HG03159 (cell line): ENCODE data around the gene STIM2.
"Not testable (repeated sequence)": the region's sequence is repeated elsewhere in the genome, so short reads cannot be mapped to it uniquely, and the experiment has no call there.

ENCODE experiments used
- ATAC-seq: cut with Tn5 transposase; IDR thresholded peaks from one replicate; pipeline ENCODE4 v1.9.1; 2021; ENCODE audit warnings: mild to moderate bottlenecking, moderate library complexity; ENCODE audit not compliant: unreplicated experiment

Gene STIM2

GRCh38 chr4:26860157-26860921 is at the start of gene STIM2:
Gene STIM2, plus strand, starts transcription at chr4:26860841.
- peak; percentile 60 for ATAC-seq

DNA sequence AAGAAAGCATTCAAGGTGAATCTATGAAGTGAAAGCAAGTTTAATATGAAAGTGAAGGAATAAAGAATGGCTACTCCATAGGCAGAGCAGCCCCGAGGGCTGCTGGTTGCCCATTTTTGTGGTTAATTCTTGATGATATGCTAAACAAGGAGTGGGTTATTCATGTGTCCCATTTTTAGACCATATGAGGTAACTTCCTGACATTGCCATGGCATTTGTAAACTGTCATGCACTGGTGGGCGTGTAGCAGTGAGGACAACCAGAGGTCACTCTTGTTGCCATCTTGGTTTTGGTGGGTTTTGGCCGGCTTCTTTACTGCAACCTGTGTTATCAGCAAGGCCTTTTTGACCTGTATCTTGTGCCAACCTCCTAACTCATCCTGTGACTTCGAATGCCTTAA is 49.1 kb upstream of the STIM2 start:
- not testable (repeated sequence) for ATAC-seq

- no peak for ATAC-seq
Measured at GRCh38 chr4:26812049-26812714, 48.5 kb upstream of the STIM2 start.

DNA sequence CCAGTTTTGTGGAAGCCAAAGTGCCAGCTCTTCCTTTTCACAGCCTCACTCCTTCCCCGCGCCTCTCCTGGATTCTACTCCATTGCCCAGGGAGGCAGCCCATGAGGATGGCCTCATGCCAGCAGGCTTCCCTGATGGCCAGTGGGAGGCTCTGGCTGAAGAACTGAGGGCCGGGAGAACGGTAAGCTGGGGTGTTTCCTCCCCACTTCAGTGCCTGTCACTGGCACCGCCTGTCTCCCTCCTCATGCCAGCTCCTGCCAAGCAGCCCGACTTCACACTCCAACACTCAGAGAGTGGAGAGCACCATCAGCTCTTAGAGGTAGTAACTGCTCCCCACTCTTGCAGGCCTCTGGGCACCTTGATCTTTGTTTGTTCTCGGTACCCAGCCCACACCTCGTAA is 46.9 kb upstream of the STIM2 start:
- no peak for ATAC-seq

DNA sequence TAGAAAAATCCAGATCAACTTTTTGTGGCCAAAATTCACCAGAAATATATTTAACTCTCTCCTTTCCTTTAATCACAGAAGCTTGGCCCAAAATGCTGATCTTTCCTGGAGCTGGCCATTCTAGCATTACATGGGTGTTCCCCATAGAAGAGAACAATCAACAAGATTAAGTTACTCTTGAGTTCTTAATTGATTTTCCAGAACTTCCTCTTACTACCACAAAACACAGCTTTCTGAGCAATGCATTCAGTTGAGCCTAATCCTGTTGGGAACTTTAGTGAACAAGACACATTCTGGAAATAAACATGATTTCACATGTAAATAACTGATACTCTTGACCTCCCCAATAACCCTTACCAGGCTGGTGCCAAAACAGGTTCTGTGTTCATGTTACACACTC is 45.4 kb upstream of the STIM2 start:
- no peak for ATAC-seq

DNA sequence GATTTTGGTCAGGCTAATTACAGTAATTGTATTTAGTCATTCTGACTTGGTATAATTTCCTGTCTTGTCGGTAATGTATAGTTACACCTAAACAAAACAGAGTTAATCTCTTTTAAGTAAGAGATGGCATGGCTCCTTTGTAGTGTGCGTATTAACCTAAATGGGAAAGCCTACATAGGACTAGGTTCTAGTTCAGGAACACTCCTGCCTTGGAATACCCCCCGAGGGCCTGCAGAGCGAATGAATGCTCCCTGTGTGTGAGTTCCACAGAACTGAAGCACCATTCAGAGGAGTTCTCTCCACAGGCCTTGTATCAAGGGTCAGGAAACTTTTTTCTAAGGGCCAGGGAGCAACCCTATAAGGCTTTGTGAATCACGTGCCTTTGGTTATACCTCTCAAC is 44.9 kb upstream of the STIM2 start:
- ATAC-seq: no peak

DNA sequence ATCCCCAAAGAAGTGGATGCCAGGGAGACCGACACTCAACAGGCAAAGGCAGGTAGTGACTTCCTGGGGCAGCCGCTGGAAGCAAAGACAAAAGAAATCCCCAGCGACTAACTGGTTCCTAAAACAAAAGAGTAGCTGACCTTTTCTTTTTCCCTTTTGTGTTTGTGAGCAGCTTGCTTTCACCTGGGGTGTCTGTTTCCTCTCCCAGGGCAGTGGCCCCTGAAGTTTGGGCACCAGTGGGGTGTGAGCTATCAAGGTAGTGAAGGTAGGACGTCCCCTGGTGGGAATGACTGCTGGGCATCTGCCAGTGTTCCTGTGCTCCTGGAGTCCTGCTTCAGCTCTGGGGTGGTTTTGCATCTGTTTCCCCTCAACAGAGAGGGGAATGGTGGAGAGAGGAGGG is 41.6 kb upstream of the STIM2 start:
- ATAC-seq: no peak

DNA sequence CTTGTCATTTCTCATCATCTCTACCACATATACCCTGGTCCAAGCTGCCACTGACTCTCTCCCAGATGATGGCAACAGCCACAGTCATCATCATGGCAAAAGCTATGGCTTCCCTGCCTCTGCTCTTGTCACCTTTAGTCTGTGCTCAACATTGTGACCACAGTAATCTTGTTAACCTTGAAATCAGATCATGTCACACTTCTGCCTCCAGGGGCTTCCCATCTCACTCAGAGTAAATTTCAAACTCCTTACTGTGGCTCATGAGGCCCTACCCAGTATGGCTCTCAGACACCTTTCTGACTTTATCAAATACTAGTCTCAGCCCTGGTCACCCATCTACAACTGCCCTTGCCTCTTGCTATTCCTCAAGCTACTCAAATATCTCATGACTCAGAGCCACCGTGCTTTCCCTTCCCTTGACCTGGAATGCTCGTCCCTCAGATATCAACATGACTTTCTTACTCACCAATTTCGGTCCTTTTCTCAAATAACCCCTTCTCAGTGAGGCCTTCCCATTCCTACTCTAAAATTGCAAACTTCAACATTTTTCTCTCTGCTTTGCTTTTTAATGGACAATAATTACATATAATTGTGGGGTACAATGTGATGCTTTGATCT is 41.1 kb upstream of the STIM2 start:
- peak; percentile 32 for ATAC-seq

DNA sequence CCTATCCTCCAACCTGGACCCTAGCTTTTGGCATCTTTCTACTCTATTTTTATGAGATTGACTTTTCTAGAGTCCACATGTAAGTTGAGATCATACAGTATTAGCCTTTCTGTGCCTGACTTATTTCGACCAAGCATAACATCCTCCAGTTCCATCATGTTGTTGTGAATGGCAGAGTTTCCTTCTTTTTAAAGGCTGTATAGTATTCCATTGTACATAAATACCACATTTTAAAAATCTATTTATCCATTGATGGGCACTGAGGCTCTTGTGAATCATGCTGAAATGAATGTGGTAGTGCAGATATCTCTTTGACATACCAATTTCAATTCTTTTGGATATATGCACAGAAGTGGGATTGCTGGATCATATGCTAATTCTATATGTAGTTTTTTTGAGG is 40.3 kb upstream of the STIM2 start:
- ATAC-seq: no peak

DNA sequence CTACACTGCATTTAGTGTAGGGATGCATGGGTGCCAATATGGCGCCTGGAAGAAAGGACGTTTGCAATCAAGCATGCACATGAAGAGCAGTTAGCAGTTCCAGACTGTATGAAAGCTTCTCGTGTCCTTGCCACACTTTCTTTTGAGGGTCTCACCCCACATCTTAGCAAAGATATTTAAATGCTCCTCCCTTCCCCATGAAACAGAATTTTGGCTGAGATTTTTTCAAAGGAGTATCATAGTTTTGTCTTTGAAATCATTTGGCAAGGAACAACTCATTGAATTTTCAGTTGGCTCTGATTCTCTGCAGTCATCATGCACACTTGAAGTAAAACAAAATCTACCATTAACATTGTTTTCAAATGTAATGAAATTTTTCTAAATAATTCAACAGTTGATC is 39.6 kb upstream of the STIM2 start:
- no peak for ATAC-seq

DNA sequence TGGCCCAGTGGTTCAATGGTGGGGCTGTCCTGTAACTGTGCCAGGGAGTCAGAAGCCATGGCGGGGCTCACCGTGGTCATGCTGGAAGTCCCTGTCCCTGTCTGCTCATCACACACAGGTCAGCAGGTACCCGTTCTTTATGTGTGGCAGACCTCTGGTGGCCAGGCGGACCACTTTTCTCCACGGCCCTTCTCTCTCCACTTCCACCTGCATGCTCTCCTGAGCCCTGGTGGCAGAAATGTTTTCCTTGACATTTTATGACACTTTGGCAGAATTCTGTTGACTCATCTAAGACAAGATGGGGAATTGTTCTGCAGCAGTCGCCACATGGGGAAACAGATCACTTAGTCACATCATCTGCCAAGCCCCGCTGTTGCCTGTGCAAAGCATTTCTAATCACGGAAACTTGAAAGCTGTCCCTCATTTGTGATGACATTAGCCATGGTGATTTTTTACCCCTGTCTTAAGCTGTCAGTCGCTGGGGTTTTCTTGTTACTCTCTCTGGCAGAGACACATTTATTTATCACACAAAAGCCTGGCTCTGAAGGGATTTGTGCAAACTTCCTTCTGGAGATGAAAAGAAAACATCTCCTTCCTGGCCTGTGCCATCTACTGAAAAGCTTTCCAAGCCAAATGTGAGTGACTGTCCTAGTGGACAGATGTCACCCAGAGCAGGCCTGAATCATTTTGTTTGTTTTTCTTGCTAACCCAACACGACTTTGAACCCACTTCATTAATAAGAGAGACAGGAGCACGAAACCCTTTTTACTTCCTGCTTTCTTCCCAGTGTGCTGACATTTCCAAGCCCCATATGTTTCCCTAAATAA is 38.8 kb upstream of the STIM2 start:
- no peak for ATAC-seq

- ATAC-seq: peak; percentile 50
Measured at GRCh38 chr4:26822546-26822945, 38.1 kb upstream of the STIM2 start.

GRCh38 chr4:26822974-26823373 is 37.7 kb upstream of the STIM2 start:
- not testable (repeated sequence) for ATAC-seq

- no peak for ATAC-seq
Measured at GRCh38 chr4:26823583-26823982, 37.1 kb upstream of the STIM2 start.

DNA sequence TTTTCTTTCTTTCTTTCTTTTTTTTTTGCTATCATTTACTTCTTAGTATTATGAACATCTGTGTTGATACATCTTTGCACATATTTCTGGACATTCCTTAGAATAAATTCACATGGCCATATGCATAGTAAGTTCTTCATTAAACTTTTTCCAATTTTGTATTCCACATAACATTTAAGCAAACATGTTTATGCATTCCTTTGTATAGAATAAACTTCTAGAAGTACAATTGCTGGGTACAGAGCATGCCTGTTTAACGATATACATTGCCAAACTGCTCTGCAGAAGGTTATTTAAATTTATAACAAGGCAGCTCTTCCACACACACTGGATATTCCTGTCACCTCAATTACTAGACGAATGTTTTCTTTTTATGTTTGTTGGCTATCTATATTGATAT is 36.0 kb upstream of the STIM2 start:
- ATAC-seq: no peak

DNA sequence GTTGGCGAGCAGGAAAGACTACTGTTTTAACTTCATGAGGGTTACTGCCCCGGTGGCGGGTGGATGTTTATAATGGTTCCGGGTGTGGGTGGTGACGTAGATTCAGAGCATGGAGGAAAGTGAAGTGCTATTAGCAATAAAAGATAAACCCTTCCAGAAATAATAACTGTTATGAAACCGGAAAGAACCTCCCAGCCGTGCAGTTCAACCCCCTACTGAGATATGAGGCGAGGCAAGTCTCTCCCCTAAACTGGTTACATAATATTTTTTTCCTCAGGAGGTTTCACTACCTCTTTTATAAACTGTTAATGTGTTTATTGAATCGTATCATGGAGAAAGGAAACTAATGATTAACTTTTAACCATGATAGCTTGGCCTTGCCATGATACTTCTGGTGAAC is 33.9 kb upstream of the STIM2 start:
- peak; percentile 88 for ATAC-seq

DNA sequence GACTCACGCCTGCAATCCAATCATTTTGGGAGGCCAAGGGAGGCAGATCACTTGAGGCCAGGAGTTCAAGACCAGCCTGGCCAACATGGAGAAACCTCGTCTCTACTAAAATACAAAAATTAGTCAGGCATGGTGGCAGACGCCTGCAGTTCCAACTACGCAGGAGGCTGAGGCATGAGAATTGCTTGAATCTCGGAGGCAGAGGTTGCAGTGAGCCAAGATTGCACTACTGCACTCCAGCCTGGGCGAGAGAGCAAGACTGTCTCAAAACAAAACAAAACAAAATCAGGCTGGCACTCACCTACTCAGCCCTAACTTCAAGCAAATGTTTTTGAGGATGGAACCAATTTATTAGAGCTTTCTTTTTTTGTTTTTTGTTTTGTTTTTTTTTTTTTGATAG is 33.3 kb upstream of the STIM2 start:
- not testable (repeated sequence) for ATAC-seq

DNA sequence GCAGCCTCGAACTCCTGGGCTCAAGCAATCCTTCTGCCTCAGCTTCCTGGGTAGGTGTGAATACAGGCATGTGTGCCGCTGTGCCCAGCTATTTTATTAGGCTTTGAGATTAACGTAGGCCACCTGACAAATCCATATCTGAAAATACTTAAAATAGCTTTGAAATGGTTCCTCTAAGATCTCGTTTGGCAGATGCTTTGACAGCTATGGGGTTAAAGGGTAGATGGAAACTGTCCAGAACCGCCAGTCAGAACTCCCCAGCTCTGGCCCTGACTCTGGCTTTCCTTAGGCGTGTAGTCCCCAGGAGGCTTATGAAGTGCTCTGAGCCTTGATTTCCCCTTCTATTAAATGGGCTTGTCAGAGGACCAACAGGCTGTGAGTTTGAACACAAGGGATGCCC is 32.8 kb upstream of the STIM2 start:
- ATAC-seq: no peak

- no peak for ATAC-seq
Measured at GRCh38 chr4:26829018-26829417, 31.6 kb upstream of the STIM2 start.

DNA sequence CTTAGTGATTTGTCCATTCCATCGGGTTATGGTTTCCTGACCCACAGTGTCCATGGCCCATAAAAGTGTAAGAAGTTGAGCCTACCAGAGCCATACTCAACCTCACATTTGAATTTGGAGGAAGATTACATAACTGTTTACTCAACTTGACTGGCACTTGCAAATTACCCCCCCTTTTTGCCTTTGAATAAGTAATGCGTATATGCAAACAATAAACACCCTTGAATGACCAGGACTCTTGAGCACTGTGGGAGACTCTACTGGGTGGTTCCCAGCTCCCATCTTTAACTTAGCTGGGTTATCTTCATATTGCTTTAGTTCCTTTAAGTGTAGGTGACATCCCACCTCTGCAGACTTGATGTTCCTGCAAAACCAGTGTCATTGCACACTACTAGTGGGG is 30.6 kb upstream of the STIM2 start:
- ATAC-seq: no peak

GRCh38 chr4:26830701-26831100 is 29.9 kb upstream of the STIM2 start:
- no peak for ATAC-seq
